ENCODE results near the gene FBXL4.

The FBXL4 gene

DNA sequence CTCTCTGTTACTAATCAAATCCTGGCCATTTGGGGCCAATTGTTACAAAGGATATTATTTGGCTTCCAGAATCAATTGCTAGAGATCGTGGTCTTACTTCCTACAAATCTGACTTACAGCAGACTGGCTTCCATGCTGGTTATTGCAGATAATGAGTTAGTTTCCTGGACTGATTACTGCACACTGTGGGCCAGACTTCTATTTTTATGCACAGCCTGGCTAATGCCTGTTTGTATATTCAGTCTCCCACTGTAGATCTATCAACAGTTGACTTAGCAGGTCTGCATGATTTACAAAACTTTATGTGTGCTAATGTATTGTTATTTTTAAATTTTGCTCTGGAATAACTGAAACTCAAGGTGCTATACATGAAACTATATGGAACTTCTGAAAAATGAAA is 25.8 kb upstream of the FBXL4 start:
- Histone ChIP-seq H3K18ac (ENCODE audit: low read length) (no peak overlapping the region), H2BK120ac (ENCODE audit: low read depth, low read length) (no peak overlapping the region), H2AFZ (ENCODE audit: low read length) (no peak overlapping the region), H3K4me3 (ENCODE audit: low read length in 2 of 2) (no peak overlapping the region), H2BK12ac (ENCODE audit: low read length) (no peak overlapping the region), H2AK5ac (ENCODE audit: low read depth, low read length) (no peak overlapping the region), H3K4me2 (ENCODE audit: insufficient read depth, low read length, poor library complexity, severe bottlenecking) (no peak overlapping the region), H3K9me3 (replicated peaks in 1 of 2; ENCODE audit: control insufficient read depth in 2 of 2, insufficient read depth in 1 of 2, low read depth in 1 of 2, low read length in 2 of 2) (peaks cover 0 to 3% of the 10 kb centered on the region in 2 donors), H3K36me3 (replicated peaks in 1 of 2; ENCODE audit: control insufficient read depth in 2 of 2, insufficient read depth in 2 of 2, low read length in 2 of 2) (no peaks in the 10 kb centered on the region), H2BK5ac (ENCODE audit: low read length) (no peak overlapping the region), H3K23ac (ENCODE audit: low read depth, low read length, poor library complexity) (no peak overlapping the region), H3K79me1 (ENCODE audit: low read depth, low read length) (no peaks in the 10 kb centered on the region), H3K27ac (replicated peaks; ENCODE audit: low read length) (no peak overlapping the region), H3K9ac (ENCODE audit: low read depth, low read length, poor library complexity) (no peak overlapping the region), H2BK15ac (ENCODE audit: low read length) (no peak overlapping the region), H3K27me3 (ENCODE audit: control insufficient read depth in 3 of 3, insufficient read depth in 3 of 3, low read depth in 1 of 3, low read length in 3 of 3) (no peaks in the 10 kb centered on the region), H4K8ac (ENCODE audit: low read depth, low read length) (no peak overlapping the region), H3K4ac (ENCODE audit: low read length) (no peak overlapping the region), H3K14ac (ENCODE audit: low read length) (no peak overlapping the region), H4K91ac (ENCODE audit: low read depth, low read length, poor library complexity) (no peak overlapping the region), H3K4me1 (ENCODE audit: control insufficient read depth in 2 of 2, insufficient read depth in 1 of 2, low read depth in 1 of 2, low read length in 2 of 2) (peaks cover 0 to 2% of the 10 kb centered on the region in 2 donors)
- DNase-seq (ENCODE audit: low spot score): no peak
- WGBS, 2 donors (ENCODE audit: extremely low coverage in 2 of 2, insufficient read length in 2 of 2, insufficient replicate concordance in 1 of 2): no CpG with 5 or more reads among the region's 1 CpG

DNA sequence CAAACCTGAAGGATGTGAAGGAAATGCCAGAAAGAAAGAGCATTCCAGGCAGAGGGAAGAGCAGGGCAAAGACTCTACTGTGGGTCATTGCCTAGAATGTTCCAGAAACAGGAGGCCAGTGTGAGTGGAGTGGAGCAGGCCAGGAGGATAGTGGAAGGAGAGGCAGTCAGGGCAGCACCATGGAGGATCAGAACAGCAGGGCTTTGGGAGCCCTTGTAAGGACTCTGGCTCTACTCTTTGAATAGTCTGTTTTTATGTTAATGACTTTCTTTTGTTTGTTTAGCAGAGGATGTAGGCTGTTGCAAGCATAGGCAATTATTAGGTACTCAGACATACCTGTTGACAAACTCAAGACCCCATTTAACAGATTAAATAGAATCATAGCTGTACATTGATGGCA is 23.6 kb upstream of the FBXL4 start:
- Histone ChIP-seq H3K27me3 (ENCODE audit: control insufficient read depth in 3 of 3, insufficient read depth in 3 of 3, low read depth in 1 of 3, low read length in 3 of 3) (no peaks in the 10 kb centered on the region), H4K91ac (ENCODE audit: low read depth, low read length, poor library complexity) (no peak overlapping the region), H3K14ac (ENCODE audit: low read length) (no peak overlapping the region), H3K4me1 (ENCODE audit: control insufficient read depth in 2 of 2, insufficient read depth in 1 of 2, low read depth in 1 of 2, low read length in 2 of 2) (peaks cover 0 to 2% of the 10 kb centered on the region in 2 donors), H3K18ac (ENCODE audit: low read length) (no peak overlapping the region), H2BK12ac (ENCODE audit: low read length) (no peak overlapping the region), H3K4me2 (ENCODE audit: insufficient read depth, low read length, poor library complexity, severe bottlenecking) (no peak overlapping the region), H3K36me3 (replicated peaks in 1 of 2; ENCODE audit: control insufficient read depth in 2 of 2, insufficient read depth in 2 of 2, low read length in 2 of 2) (no peaks in the 10 kb centered on the region), H3K27ac (replicated peaks; ENCODE audit: low read length) (no peak overlapping the region), H3K79me1 (ENCODE audit: low read depth, low read length) (no peaks in the 10 kb centered on the region), H3K9me3 (replicated peaks in 1 of 2; ENCODE audit: control insufficient read depth in 2 of 2, insufficient read depth in 1 of 2, low read depth in 1 of 2, low read length in 2 of 2) (peaks cover 0 to 3% of the 10 kb centered on the region in 2 donors), H3K4me3 (ENCODE audit: low read length in 2 of 2) (no peak overlapping the region), H2AFZ (ENCODE audit: low read length) (no peak overlapping the region), H2BK15ac (ENCODE audit: low read length) (no peak overlapping the region), H3K4ac (ENCODE audit: low read length) (no peak overlapping the region), H2BK5ac (ENCODE audit: low read length) (no peak overlapping the region), H2BK120ac (ENCODE audit: low read depth, low read length) (no peak overlapping the region), H2AK5ac (ENCODE audit: low read depth, low read length) (no peak overlapping the region), H3K23ac (ENCODE audit: low read depth, low read length, poor library complexity) (no peak overlapping the region), H4K8ac (ENCODE audit: low read depth, low read length) (no peak overlapping the region), H3K9ac (ENCODE audit: low read depth, low read length, poor library complexity) (no peak overlapping the region)
- no peak for DNase-seq (ENCODE audit: low spot score)

DNA sequence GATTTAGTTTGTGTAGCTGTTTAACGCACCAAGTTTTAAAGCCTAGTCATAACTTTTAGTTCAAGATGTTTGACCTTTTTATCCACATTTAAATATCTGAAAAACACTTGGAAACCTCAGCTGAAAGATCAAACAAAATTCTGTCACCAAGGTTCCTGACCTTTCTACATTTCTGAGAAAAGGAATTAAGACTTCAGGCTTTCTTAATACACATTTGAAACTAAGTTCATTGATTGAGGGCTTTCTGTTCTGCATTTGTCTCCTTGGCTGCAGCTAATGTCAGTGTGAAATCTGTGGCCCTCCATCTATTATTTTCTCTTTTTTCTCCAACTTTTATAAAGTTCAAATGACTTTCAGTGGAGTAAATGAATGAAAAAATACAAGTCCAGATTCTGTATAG is 22.7 kb upstream of the FBXL4 start:
- H3K4me3 ChIP-seq (ENCODE audit: low read length in 2 of 2): no peak overlapping the region
- H2BK15ac ChIP-seq (ENCODE audit: low read length): no peak overlapping the region
- H3K4ac ChIP-seq (ENCODE audit: low read length): no peak overlapping the region
- no peak overlapping the region for H3K9ac ChIP-seq (ENCODE audit: low read depth, low read length, poor library complexity)
- no peak for DNase-seq (ENCODE audit: low spot score)
- H3K27me3 ChIP-seq (ENCODE audit: control insufficient read depth in 3 of 3, insufficient read depth in 3 of 3, low read depth in 1 of 3, low read length in 3 of 3): no peaks in the 10 kb centered on the region
- H3K23ac ChIP-seq (ENCODE audit: low read depth, low read length, poor library complexity): no peak overlapping the region
- no peak overlapping the region for H3K27ac ChIP-seq (replicated peaks; ENCODE audit: low read length)
- no peak overlapping the region for H2BK12ac ChIP-seq (ENCODE audit: low read length)
- H3K14ac ChIP-seq (ENCODE audit: low read length): no peak overlapping the region
- WGBS, 2 donors (ENCODE audit: extremely low coverage in 2 of 2, insufficient read length in 2 of 2, insufficient replicate concordance in 1 of 2): no CpG with 5 or more reads among the region's 1 CpG
- no peak overlapping the region for H3K4me2 ChIP-seq (ENCODE audit: insufficient read depth, low read length, poor library complexity, severe bottlenecking)
- no peak overlapping the region for H4K91ac ChIP-seq (ENCODE audit: low read depth, low read length, poor library complexity)
- H2AFZ ChIP-seq (ENCODE audit: low read length): no peak overlapping the region
- no peaks in the 10 kb centered on the region for H3K79me1 ChIP-seq (ENCODE audit: low read depth, low read length)
- no peak overlapping the region for H2BK5ac ChIP-seq (ENCODE audit: low read length)
- H3K36me3 ChIP-seq (replicated peaks in 1 of 2; ENCODE audit: control insufficient read depth in 2 of 2, insufficient read depth in 2 of 2, low read length in 2 of 2): no peaks in the 10 kb centered on the region
- no peak overlapping the region for H4K8ac ChIP-seq (ENCODE audit: low read depth, low read length)
- peaks cover 0 to 3% of the 10 kb centered on the region in 2 donors for H3K9me3 ChIP-seq (replicated peaks in 1 of 2; ENCODE audit: control insufficient read depth in 2 of 2, insufficient read depth in 1 of 2, low read depth in 1 of 2, low read length in 2 of 2)
- H3K4me1 ChIP-seq (ENCODE audit: control insufficient read depth in 2 of 2, insufficient read depth in 1 of 2, low read depth in 1 of 2, low read length in 2 of 2): peaks cover 0 to 2% of the 10 kb centered on the region in 2 donors
- H2AK5ac ChIP-seq (ENCODE audit: low read depth, low read length): no peak overlapping the region
- no peak overlapping the region for H3K18ac ChIP-seq (ENCODE audit: low read length)
- no peak overlapping the region for H2BK120ac ChIP-seq (ENCODE audit: low read depth, low read length)

DNA sequence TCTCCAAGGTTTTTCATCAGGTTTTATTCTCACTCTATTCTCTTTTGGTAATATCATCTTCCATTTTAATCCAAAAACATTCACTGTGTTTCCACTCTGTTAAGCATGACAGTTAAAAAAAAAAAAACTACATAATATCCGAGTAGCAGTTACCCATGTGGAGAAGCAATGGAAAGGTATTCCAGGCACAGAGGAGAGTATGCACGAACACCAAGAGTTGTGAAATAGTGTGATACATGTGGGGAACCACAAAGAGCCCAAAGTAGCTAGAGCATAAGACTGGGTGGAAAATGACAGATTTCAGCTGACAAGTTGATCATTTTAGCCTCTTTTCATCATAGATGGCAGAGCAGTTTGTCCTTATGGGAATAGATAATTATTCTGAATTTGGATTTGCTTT is 19.9 kb upstream of the FBXL4 start:
- H2AK5ac ChIP-seq (ENCODE audit: low read depth, low read length): no peak overlapping the region
- no peak overlapping the region for H3K23ac ChIP-seq (ENCODE audit: low read depth, low read length, poor library complexity)
- WGBS, 2 donors (ENCODE audit: extremely low coverage in 2 of 2, insufficient read length in 2 of 2, insufficient replicate concordance in 1 of 2): no CpG with 5 or more reads among the region's 2 CpGs
- H3K4ac ChIP-seq (ENCODE audit: low read length): no peak overlapping the region
- H2BK15ac ChIP-seq (ENCODE audit: low read length): no peak overlapping the region
- no peak overlapping the region for H3K14ac ChIP-seq (ENCODE audit: low read length)
- no peaks in the 10 kb centered on the region for H3K27me3 ChIP-seq (ENCODE audit: control insufficient read depth in 3 of 3, insufficient read depth in 3 of 3, low read depth in 1 of 3, low read length in 3 of 3)
- no peak overlapping the region for H3K4me3 ChIP-seq (ENCODE audit: low read length in 2 of 2)
- H3K4me2 ChIP-seq (ENCODE audit: insufficient read depth, low read length, poor library complexity, severe bottlenecking): no peak overlapping the region
- no peaks in the 10 kb centered on the region for H3K79me1 ChIP-seq (ENCODE audit: low read depth, low read length)
- H3K9me3 ChIP-seq (replicated peaks in 1 of 2; ENCODE audit: control insufficient read depth in 2 of 2, insufficient read depth in 1 of 2, low read depth in 1 of 2, low read length in 2 of 2): peaks cover 0 to 3% of the 10 kb centered on the region in 2 donors
- no peak overlapping the region for H2BK120ac ChIP-seq (ENCODE audit: low read depth, low read length)
- no peak overlapping the region for H2BK5ac ChIP-seq (ENCODE audit: low read length)
- no peak overlapping the region for H2AFZ ChIP-seq (ENCODE audit: low read length)
- no peak overlapping the region for H4K91ac ChIP-seq (ENCODE audit: low read depth, low read length, poor library complexity)
- no peak overlapping the region for H3K18ac ChIP-seq (ENCODE audit: low read length)
- no peak overlapping the region for H3K27ac ChIP-seq (replicated peaks; ENCODE audit: low read length)
- no peak overlapping the region for H3K9ac ChIP-seq (ENCODE audit: low read depth, low read length, poor library complexity)
- H2BK12ac ChIP-seq (ENCODE audit: low read length): no peak overlapping the region
- H4K8ac ChIP-seq (ENCODE audit: low read depth, low read length): no peak overlapping the region
- no peak for DNase-seq (ENCODE audit: low spot score)
- peaks cover 0 to 2% of the 10 kb centered on the region in 2 donors for H3K4me1 ChIP-seq (ENCODE audit: control insufficient read depth in 2 of 2, insufficient read depth in 1 of 2, low read depth in 1 of 2, low read length in 2 of 2)
- H3K36me3 ChIP-seq (replicated peaks in 1 of 2; ENCODE audit: control insufficient read depth in 2 of 2, insufficient read depth in 2 of 2, low read length in 2 of 2): no peaks in the 10 kb centered on the region
